Right kidney (tissue), 1 donor: Measurements from ENCODE around the gene CRKL.
"Not testable (repeated sequence)": the region's sequence is repeated elsewhere in the genome, so short reads cannot be mapped to it uniquely, and the experiment has no call there.

Experiments used
- DNase-seq: peaks from one replicate; pipeline ENCODE4 v3.0.0-alpha.2; 2016

The CRKL gene

GRCh38 chr22:20965888-20966855 lies 49.0 kb downstream of the CRKL start:
- DNase-seq = no peak

DNA sequence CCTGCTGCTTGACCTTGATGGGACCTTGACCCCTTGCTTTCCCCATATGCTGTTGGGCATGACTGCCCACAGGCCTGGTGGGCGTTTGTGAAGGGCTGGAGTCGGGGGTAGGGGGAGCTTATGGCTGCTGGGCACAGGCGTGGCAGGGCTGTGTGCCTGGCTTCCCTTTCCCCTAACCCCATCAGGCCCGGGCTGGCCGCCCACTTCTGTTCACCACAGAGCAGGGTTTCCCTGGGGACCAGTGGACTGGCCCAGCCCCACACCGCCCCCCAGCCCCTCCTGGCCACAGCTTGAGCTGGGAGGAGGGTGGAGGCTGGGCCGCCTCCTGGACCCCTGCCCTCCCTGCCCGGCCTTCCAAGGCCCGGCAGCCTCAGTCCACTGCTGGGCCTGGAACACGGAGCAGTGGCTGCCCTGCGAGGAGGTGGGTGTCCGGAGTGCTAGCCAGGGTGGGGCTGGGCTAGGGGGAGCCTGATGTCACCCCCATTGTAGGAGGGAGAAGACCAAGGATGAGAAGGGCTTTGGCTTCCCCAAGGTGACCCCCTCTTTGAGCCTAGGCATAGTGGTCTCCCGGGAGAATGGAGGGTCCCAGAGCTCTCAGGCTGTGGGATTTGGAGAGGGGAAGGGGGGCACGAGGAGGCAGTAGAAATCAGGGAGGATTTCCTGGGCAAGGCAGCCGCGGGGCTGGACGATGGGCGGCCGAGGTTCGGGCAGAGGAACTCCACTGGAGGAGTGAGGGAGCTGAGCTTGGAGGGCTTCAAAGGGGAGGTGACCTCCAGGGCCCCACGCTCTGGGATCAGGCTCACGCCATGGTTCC lies 49.9 kb downstream of the CRKL start, which contains the start of gene AIFM3:
Gene AIFM3 (plus strand): TSS at position 373 of the 814 bp plus-strand sequence. CDS start 690 bp downstream, outside the sequence.
- no peak for DNase-seq

DNA sequence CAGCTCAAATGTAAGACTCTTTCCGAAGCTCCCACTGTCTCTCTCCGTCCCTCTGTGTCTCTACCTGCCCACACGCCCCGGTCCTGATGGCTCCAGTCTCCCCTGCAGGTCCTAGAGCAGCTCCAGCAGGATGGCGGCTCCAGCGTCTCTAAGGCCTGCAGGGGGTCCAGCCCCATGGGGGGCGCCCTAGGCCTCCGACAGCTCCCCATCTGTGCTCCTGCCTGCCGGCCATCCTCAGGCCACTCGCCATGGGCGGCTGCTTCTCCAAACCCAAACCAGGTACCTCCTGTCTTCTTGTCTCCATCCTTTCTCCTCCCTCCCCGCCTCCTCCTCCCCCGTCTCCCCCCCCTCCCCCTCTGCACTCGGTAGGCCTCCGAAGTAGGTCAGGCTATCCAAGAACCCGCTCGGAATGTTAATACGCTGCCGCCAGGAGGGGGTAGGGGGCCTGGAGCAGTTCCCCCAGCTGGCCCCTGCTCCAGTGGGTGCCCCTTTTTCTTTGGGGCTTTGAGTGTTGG lies 50.5 kb downstream of the CRKL start:
- no peak for DNase-seq

- no peak for DNase-seq
Measured at GRCh38 chr22:20968281-20968977, 51.2 kb downstream of the CRKL start.

DNA sequence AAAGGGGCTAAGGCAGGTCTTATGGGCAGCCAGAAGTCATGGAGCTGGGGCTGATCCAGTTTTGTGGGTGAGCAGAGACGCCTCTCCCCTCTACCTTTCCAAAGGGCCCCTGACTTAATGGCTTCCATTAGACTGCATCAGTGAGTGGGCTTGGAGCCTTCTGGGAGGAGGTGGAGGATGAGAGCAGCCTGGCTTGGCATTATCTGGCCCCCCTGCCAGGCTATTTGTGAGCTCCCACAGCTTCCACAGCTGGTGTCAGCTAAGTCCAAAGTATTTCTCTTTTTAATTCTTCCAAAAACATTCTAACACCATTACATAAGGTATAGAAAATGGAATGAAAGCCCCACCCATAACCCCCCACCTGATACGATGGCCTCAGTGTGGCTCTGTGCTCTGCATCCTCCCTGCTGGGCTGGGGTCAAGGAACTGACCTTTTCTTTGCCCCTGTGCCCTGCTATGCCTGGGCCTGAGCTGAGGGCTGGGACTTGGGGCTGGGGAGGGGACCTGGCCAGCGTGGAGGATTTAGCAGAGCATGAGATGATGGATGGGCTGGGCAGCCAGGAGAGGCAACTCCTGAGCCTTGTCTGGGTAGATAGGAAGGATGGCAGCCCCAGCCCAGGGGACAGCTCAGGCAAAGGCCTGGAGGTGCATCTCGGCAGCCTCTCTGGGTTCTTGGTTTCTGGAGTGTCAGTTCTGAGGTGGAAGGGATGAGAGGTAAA lies 53.9 kb downstream of the CRKL start:
- DNase-seq = no peak

GRCh38 chr22:20972014-20972694 lies 54.9 kb downstream of the CRKL start:
- DNase-seq = not testable (repeated sequence)

GRCh38 chr22:20972933-20973577 lies 55.8 kb downstream of the CRKL start:
- no peak for DNase-seq

DNA sequence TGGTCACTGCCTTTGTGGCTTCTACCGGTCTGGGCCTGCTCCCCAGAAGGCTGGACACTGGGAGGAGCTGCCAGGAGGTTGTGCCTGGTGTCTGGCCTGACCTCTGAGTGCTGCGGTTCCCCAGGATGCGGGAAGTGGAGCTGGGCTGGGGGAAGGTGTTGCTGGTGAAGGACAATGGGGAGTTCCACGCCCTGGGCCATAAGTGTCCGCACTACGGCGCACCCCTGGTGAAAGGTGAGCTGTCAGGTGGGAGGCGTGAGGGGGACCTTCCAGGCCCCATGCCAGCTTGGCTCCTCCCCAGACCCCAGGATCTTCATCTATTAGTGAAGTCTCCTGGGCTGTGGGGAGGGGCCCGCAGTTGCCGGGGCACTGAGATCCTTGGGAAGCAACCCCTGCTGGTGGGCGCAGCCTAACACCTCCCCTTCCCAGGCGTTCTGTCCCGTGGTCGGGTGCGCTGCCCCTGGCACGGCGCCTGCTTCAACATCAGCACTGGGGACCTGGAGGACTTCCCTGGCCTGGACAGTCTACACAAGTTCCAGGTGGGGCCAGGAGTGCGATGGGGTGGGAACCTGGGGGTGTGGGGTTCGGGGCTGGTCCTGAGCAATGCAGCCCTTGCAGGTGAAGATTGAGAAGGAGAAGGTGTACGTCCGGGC lies 56.6 kb downstream of the CRKL start:
- no peak for DNase-seq

DNA sequence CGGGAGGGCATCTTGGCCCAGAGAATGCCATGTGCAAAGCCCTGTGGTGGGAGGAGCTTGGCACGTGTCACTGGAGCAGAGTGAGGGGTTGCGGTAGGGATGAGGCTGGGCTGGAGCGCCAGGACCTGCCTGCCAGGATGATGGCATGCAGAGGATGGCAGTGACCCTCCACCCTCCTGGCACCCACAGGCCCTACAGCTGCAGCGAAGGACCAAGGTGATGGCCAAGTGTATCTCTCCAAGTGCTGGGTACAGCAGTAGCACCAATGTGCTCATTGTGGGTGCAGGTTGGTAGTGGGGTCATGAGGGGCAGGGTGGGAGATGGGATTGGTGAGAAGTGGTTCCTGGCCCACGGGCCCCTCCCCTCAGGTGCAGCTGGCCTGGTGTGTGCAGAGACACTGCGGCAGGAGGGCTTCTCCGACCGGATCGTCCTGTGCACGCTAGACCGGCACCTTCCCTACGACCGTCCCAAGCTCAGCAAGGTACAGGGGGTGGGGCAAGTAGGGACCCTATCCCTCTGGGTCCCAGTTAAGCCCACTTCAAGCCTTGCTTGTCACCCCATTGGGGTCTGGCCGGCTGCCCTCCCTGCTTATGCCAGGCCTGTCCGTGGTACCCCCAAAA lies 57.2 kb downstream of the CRKL start:
- DNase-seq = no peak

DNA sequence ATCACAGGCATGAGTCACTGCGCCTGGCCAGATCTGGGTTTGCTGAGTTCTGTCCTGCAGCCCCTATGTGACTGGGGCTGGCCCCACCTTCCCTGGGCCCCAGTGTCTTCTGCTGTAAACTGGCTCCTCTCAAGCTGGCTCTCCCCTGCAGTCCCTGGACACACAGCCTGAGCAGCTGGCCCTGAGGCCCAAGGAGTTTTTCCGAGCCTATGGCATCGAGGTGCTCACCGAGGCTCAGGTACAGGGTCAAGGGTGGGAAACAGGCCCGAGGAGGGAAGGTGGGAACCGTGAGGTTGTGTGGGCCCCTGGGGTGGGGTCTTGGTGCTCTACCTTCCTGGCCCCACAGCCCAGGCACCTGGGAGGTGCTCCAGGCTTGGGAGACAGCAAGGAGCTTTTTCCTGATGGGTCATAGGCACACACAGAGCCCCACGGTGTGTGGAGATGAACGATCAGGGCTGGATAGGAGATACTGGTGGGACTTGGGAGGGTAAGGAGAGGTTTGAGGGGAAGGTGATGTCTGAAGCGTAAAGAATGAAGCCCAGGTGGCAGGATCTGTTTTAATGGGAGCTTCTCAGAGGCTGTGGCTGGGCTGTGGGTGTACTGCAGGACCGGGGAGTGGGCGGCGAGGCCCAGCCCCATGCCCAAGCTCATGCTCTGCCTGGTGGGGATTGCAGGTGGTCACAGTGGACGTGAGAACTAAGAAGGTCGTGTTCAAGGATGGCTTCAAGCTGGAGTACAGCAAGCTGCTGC lies 58.5 kb downstream of the CRKL start:
- DNase-seq = no peak

DNA sequence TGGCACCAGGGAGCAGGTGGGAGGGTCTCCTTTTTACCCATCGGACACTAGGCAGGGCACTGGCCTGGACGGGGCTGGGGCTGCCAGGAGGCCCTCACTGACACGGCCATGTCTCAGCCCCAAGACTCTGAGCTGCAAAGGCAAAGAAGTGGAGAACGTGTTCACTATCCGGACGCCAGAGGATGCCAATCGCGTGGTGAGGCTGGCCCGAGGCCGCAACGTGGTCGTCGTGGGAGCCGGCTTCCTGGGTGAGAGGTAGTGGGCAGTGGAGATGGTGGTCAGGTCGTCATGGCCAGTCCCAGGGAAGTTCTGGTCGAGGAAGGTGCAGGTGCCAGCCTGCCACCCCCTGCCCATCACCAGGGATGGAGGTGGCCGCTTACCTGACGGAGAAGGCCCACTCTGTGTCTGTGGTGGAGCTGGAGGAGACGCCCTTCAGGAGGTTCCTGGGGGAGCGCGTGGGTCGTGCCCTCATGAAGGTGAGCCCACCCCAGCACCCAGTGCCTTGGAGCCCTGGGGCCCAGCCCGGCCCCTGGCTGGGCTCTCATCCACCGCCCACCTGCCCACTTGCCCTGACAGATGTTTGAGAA lies 59.2 kb downstream of the CRKL start:
- DNase-seq = no peak

- DNase-seq = no peak
Measured at GRCh38 chr22:20977019-20977418, 59.8 kb downstream of the CRKL start.

DNA sequence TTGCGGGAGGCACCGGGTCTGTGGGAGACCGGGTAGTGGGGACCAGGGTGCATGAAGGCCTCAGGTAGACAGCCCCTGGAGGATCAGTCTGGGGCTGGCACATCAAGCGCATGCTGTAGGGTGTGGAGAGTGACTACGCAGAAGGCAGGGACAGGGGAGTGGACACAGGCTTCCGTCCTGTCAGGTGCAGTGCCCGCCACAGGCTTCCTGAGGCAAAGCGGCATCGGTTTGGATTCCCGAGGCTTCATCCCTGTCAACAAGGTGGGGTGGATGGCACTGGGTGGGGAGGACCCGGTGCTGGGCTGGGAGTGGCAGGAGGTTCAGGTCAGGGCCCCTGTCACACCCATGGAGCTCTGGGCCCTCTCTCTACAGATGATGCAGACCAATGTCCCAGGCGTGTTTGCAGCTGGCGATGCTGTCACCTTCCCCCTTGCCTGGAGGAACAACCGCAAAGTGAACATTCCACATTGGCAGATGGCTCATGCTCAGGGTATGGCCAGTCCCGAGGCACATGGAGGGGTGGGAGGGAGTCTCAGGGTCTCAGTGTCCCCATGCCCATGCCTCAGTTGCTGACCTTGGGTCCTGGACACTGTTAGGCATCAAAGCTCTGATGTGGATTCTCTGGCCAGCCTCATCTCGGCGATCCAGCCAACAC lies 60.4 kb downstream of the CRKL start:
- no peak for DNase-seq

GRCh38 chr22:20978419-20978818 lies 61.2 kb downstream of the CRKL start:
- no peak for DNase-seq

GRCh38 chr22:20979243-20979809 lies 62.1 kb downstream of the CRKL start:
- peak; percentile 59 for DNase-seq

DNA sequence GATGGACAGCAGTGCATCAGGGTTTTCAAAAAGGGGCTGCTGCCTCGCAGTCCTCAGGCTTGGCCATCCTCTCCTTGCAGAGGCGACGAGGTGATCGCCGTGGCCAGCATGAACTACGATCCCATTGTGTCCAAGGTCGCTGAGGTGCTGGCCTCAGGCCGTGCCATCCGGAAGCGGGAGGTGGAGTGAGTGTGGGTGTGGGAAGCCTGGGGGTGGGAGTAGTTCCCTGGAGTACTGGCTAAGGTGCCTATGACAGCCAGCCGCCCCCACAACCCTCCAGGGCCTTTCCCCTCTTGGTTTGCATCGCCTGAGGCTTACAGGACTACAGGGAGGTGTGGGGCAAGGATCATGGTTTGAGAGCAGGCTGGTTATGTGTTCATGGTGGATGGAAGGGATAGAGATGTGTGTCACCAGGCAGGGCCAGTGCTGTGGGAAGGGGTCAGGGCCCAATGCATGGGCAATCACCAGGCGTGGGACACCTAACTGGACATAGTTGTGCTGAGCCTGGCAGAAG lies 62.8 kb downstream of the CRKL start:
- DNase-seq = no peak

DNA sequence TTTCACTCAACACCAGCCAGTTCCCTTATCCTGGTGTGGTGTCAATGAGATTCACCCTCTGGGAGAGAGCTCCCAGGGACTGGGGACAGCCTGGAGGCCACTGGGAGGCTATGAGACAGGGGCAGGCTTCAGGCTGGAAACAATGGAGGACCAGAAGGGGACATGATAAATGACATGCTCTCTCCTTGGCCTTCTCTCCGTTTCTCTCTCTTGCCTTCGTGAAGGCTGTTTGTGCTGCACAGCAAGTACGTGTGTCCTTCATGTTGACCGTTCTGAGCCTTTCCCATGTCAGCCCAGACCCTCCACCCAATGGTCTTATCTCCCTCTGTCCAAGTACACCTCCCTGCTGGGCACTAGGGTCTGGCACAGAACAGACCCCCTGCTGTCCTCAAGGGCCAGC lies 63.3 kb downstream of the CRKL start:
- no peak for DNase-seq
